ENCODE results near the gene BCL10. TPM values are rescaled to one million over a fixed set of nuclear protein-coding genes. Genes with fewer than 3 reads are reported as not detected.
"Not testable (repeated sequence)": the region's sequence is repeated elsewhere in the genome, so short reads cannot be mapped to it uniquely, and the experiment has no call there.

The BCL10 gene
- total RNA-seq, 1 donor from 2014 or later: 14.3 TPM

- no peak for DNase-seq (ENCODE audit: low read depth)
Observed at GRCh38 chr1:85268801-85269585, 7.4 kb downstream of the BCL10 start.

DNA sequence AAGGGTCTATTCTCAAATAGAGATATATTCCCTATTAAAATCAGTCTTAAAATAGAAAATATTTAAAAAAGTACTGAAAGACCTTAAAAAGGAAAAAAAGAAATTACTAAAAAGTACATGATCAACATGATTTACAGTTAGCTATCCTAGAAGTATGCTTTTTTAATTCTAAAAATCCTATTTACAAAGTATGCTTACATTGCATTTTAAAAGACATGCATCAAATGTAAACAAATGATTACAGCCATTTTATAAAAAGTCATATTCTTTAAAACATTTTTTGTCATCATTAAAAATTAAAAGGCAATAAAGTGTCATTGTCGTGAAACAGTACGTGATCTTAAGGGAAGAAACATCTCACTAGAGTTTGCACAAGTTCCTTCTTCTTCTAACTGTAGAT lies 9.1 kb downstream of the BCL10 start:
- DNase-seq (ENCODE audit: low read depth): no peak

DNA sequence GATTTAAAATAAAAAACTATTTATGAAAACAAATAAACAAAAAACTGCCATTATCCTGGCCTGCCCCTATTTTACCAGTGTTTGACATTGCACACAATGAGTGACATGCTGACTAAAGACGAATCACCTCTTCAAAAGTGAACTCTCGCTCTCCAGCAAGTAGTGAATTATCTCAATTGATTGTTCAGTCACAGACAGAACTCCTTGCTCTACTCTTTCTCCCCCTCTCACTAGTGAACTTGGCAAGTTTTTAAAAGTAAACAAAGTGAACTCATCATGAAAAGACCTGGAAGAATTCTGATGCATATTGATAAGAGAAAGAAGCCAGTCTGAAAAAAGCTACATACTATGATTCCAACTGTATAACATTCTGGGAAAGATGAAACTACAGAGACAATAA lies 12.3 kb downstream of the BCL10 start:
- no peak for DNase-seq (ENCODE audit: low read depth)

DNA sequence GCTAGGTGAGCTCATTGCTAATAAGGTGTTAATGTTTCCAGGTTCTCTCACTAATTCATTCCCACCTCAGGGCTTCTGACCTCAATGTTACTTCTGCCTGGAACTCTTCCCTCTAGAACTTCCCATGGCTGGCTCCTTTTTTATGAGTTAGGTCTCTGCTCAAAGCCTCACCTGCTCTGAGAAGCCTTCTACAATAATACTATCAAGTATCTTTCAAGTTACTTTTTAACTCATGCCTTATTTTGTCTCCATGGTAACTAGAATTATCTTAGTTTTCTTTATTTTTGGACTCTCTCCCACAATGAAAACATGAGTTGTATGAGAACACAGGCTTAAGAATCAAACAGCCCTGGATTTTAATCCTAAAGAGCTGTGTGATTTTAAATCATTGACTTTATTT lies 13.4 kb downstream of the BCL10 start:
- DNase-seq (ENCODE audit: low read depth): no peak

GRCh38 chr1:85259912-85260274 lies 16.5 kb downstream of the BCL10 start:
- DNase-seq (ENCODE audit: low read depth): no peak

GRCh38 chr1:85259118-85259911 lies 17.1 kb downstream of the BCL10 start, which contains the start of gene C1orf52:
TSS of gene C1orf52 (minus strand) at chr1:85259662. CDS start at chr1:85259633, 29 bp downstream.
- peak; percentile 93 for DNase-seq (ENCODE audit: low read depth)

DNA sequence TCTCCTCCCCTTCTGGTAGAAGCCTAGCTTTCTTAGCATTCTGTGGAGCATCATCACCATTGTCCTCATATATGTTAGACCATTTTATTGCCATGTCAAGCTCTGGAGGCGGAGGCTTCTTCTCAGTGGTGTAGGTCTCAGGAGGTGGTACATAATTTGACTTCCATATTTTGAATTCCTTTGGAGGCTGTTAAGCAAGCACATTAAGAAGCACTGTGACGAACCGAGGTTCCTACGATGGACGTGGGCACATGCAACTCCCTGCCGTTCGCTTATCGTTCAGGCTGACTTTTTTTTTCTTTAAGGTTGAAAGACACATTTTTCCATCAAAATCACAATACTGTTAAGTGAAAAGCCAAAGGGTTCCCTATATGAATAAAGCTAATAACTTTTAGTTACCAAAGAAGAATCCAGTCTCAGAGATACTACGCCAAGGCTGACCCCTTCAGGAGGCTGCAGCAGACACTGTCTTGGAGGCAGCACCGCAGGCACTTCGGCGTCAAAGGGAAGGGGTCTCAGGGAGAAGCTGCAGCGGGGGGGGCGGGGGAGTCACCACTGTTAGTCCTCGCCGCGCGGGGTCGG lies 17.8 kb downstream of the BCL10 start:
- DNase-seq (ENCODE audit: low read depth): no peak

- DNase-seq (ENCODE audit: low read depth): not testable (repeated sequence)
Observed at GRCh38 chr1:85249042-85249441, 27.4 kb downstream of the BCL10 start.

DNA sequence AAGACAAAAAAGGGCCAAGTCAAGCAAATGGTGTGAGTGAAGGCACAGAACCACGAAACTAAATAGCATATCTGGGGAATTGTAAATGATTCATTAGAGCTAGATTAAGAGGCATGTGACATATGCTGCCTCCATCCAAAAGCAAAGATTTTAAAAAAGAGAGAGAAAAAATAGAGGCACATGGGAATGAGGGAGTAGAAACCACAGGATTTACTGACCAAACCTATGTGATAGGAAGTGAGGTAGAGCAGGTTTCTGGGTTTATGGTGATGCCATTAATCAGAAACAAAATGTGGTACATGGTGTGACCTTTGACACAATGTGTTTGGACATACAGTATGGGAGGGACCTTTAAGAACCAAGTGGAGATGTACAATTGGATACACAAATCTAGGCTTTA lies 30.5 kb downstream of the BCL10 start:
- DNase-seq (ENCODE audit: low read depth): no peak

DNA sequence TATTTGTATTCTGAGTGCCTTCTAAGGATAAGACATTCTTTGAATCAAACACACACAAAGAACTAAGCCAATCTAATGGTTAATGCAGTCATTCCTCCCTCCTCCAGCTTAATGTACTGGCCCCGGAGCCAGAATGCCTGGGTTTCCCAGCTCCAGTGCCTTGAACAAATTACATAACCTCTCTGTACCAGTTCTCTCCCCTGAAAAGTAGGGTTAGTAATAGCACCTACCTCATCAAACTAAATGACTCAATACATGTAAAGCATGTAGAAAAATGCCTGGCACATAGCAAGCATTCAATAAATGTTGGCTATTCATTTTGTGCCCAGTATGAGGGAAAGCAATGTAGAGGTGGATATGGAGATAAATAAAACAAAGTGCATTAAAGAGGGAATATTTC lies 31.0 kb downstream of the BCL10 start:
- DNase-seq (ENCODE audit: low read depth): no peak

GRCh38 chr1:85244271-85245061 lies 32.0 kb downstream of the BCL10 start:
- DNase-seq (ENCODE audit: low read depth): no peak

GRCh38 chr1:85243372-85243771 lies 33.1 kb downstream of the BCL10 start:
- no peak for DNase-seq (ENCODE audit: low read depth)

- DNase-seq (ENCODE audit: low read depth): no peak
Observed at GRCh38 chr1:85240643-85241042, 35.8 kb downstream of the BCL10 start.

- peak; percentile 79 for DNase-seq (ENCODE audit: low read depth)
Observed at GRCh38 chr1:85240174-85240601, 36.2 kb downstream of the BCL10 start.

DNA sequence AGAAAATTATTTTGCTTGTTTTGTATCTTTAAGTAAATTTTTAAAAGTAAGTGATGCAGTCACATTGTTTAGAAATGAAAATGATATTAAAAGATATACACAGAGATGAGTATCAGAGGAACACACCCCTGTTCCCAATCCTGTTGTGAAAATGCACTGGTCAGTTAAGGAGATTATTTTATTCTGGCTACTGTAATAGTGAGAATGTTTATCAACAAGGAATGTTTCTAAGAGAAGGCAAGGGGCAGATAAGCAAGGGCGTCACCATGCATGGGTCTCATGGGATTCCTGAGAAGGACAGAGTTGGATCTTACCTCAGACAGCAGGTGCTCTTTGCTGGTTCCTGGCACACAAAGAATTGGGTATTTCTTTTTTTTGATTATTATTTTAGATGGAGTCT lies 38.8 kb downstream of the BCL10 start:
- no peak for DNase-seq (ENCODE audit: low read depth)

- DNase-seq (ENCODE audit: low read depth): no peak
Observed at GRCh38 chr1:85230305-85230977, 46.0 kb downstream of the BCL10 start.

DNA sequence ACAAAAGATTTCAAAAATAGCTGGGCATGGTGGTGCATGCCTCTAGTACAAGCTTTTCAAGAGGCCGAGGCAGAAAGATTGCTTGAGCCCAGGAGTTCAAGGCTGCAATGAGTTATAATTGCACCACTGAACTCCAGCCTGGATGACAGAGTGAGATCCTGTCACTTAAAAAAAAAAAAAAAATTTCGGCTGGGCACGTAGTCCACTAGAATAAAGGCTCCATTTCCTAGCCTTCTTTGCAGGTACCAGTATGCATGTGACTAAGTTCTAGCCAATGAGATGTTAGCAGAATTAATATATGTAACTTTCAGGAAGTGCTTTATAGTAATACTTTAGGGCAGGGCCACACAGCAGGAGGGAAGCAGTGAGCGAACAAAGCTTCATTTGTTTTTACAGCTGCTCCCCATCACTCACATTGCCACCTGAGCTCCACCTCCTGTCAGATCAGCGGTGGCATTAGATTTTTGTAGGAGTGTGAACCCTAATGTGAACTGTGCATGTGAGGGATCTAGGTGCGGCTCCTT lies 46.8 kb downstream of the BCL10 start:
- DNase-seq (ENCODE audit: low read depth): peak; percentile 23

DNA sequence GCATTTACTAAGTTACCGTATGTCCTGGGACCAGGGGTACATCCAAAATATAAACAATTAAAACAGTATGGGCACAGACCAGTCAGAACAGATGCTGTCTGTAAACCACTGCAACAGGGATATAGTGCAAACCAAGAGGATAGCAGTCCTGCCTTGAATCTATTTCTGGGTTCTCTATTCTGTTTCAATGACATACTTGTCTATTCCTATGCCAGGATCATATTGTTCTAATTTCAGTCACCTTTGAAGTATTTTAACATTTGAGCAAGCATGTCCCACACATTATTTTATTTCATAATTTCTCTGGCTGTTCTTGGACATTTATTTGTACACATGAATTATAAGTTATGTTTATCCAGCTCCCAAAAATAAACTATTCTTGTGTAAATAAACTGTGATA lies 47.5 kb downstream of the BCL10 start:
- DNase-seq (ENCODE audit: low read depth): peak; percentile 25

DNA sequence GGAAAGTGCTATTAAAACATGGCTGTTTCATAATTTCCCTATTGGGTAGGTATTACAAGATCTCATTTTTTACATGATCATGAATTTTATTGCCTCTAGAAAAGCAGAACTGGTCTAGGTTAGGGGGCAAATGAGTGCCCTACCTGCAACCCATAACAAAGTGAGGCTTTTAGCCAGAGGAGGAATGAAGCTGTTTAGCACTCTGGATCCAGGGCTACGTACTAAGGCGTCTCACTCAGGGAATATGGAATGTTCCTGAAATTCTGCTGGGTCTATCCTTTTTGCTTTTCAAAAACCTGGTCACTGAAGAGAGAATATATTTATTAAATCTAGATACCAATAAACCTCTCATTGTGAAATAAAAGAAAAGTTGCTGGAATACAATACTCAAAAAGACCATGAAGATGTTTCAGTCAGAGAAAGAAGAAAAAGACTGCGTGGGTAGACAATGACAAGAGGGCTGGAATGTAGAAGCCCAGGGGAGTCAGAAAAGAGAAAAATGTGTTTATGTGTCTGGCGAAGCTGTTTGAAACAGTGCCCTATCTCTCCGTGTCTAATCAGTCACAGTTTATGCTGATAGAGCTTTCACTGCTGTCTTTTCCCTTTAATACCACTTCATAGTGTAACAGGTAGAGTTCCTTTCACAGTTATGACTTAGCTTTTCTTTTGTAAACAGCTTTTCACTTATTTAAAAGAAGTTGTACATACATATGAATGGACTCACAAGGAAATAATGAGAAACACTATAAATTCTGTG lies 50.6 kb downstream of the BCL10 start:
- no peak for DNase-seq (ENCODE audit: low read depth)

All from myocyte (in vitro differentiated cells).